ENCODE data around the gene DOHH.

GRCh38 chr19:3496392-3497273 lies 3.8 kb downstream of the DOHH start:
- TF ChIP-seq CTCF (IDR thresholded peaks at IDR 0.05) = no peak
- no peak for TF ChIP-seq POLR2AphosphoS5 (IDR thresholded peaks at IDR 0.05)
- TF ChIP-seq POLR2A (IDR thresholded peaks at IDR 0.05) = no peak

All from prostate gland (tissue), 2 donors.